H1 (cell line): Measurements from ENCODE around the gene CORIN. TPM values are rescaled to one million over a fixed set of nuclear protein-coding genes. Genes with fewer than 3 reads are reported as not detected.

Experiments
- CTCF ChIA-PET: fragments of 300-600 bp; sonication (Branson Sonifier 250); formaldehyde crosslinking; loops from one replicate; lab custom pipeline; 2021; ENCODE audit not compliant: partially characterized antibody; lab: Charles Lee
- POLR2A ChIA-PET: fragments of 300-600 bp; sonication (Branson Sonifier 250); formaldehyde crosslinking; loops from one replicate; lab custom pipeline; 2021; ENCODE audit warnings: inconsistent platforms; ENCODE audit not compliant: partially characterized antibody; lab: Charles Lee
- DNase-seq, 2 experiments: peaks; one replicate each; pipeline versions ENCODE4 v3.0.0 to v3.0.0-alpha.2; 2010 to 2022; ENCODE audit warnings: low spot score in 2 of 2, low read depth in 1 of 2, mixed read lengths in 1 of 2
- FAIRE-seq: peaks from 2 replicates; lab custom pipeline; 2011; peaks lifted over from hg19 to GRCh38; lab: Jason Lieb, UNC
- H2AFZ ChIP-seq: 2 replicates; pipeline ENCODE4 v1.8.1; 2012; ENCODE audit warnings: low read length, inconsistent platforms
- H2AK5ac ChIP-seq: 2 replicates; pipeline ENCODE4 v1.6.1; 2013; ENCODE audit warnings: low read depth, low read length
- H2BK120ac ChIP-seq: replicated peaks from 2 replicates; pipeline ENCODE3; 2013; ENCODE audit warnings: low read depth, low read length, inconsistent platforms
- H2BK12ac ChIP-seq: 2 replicates; pipeline ENCODE4 v1.6.1; 2013; ENCODE audit warnings: low read depth, low read length
- H2BK15ac ChIP-seq: 2 replicates; pipeline ENCODE4 v1.6.1; 2013; ENCODE audit warnings: low read length
- H2BK20ac ChIP-seq: 2 replicates; pipeline ENCODE4 v1.6.1; 2013; ENCODE audit warnings: low read length
- H2BK5ac ChIP-seq: 2 replicates; pipeline ENCODE4 v1.6.1; 2013; ENCODE audit warnings: low read depth, low read length
- H3K14ac ChIP-seq: 2 replicates; pipeline ENCODE4 v1.6.1; 2013; ENCODE audit warnings: inconsistent platforms; ENCODE audit not compliant: insufficient read length
- H3K18ac ChIP-seq: 2 replicates; pipeline ENCODE4 v1.6.1; 2013; ENCODE audit warnings: low read length; ENCODE audit errors: extremely low read depth
- H3K23ac ChIP-seq: 2 replicates; pipeline ENCODE4 v1.6.1; 2013; ENCODE audit warnings: inconsistent platforms; ENCODE audit not compliant: insufficient read length
- H3K23me2 ChIP-seq: 2 replicates; pipeline ENCODE4 v1.6.1; 2013; ENCODE audit warnings: low read depth, low read length
- H3K27ac ChIP-seq: 2 replicates; pipeline ENCODE4 v1.6.1; 2011; ENCODE audit warnings: low read depth, low read length, inconsistent platforms
- H3K27me3 ChIP-seq, 4 experiments: replicated peaks in 1 of 4; 1 replicate in 1 of 4; 2 replicates in 3 of 4; pipeline versions ENCODE4 v1.6.1 to v1.8.1; 2011 to 2013; ENCODE audit warnings: low read length in 3 of 4, mild to moderate bottlenecking in 3 of 4, inconsistent platforms in 2 of 4, mixed read lengths in 2 of 4, moderate library complexity in 1 of 4; ENCODE audit not compliant: control insufficient read depth in 3 of 4, insufficient read depth in 3 of 4; ENCODE audit errors: extremely low read depth in 1 of 4
- H3K36me3 ChIP-seq, 4 experiments: 2 replicates each; pipeline versions ENCODE4 v1.6.1 to v1.8.1; 2011 to 2013; ENCODE audit warnings: mild to moderate bottlenecking in 4 of 4, low read length in 3 of 4, moderate library complexity in 2 of 4, control low read depth in 1 of 4, inconsistent platforms in 1 of 4; ENCODE audit not compliant: insufficient read depth in 4 of 4, control insufficient read depth in 2 of 4
- H3K4ac ChIP-seq: replicated peaks from 2 replicates; pipeline ENCODE3; 2013; ENCODE audit warnings: low read length, low read depth, mixed read lengths, inconsistent platforms; ENCODE audit not compliant: insufficient read length
- H3K4me1 ChIP-seq, 4 experiments: replicated peaks in 1 of 4; 1 replicate in 1 of 4; 2 replicates in 3 of 4; pipeline versions ENCODE4 v1.6.1 to v1.8.1; 2011 to 2013; ENCODE audit warnings: low read length in 3 of 4, inconsistent platforms in 2 of 4, mixed read lengths in 1 of 4; ENCODE audit not compliant: insufficient read depth in 4 of 4, control insufficient read depth in 3 of 4
- H3K4me2 ChIP-seq, 2 experiments: 2 replicates each; pipeline versions ENCODE4 v1.6.1 to v1.8.1; 2011 to 2013; ENCODE audit warnings: low read depth in 2 of 2, low read length in 2 of 2, control low read depth in 1 of 2, inconsistent platforms in 1 of 2, mild to moderate bottlenecking in 1 of 2; ENCODE audit not compliant: insufficient read depth in 1 of 2
- H3K4me3 ChIP-seq, 4 experiments: fragments of 200-600, 300-600 bp in 1 of 4; sonication (generic), shearing (Covaris generic), sonication (Bioruptor Twin) in 1 of 4; 2 replicates each; pipeline versions ENCODE4 v1.5.1 to v1.8.1; 2011 to 2016; ENCODE audit warnings: low read length in 4 of 4, low read depth in 3 of 4, control low read depth in 2 of 4, inconsistent platforms in 2 of 4, mild to moderate bottlenecking in 2 of 4, mixed read lengths in 1 of 4, moderate library complexity in 1 of 4; ENCODE audit not compliant: insufficient read depth in 2 of 4; ENCODE audit errors: extremely low read depth in 1 of 4
- H3K56ac ChIP-seq: replicated peaks from 2 replicates; pipeline ENCODE3; 2013; ENCODE audit warnings: low read depth, mild to moderate bottlenecking, mixed read lengths, low read length, inconsistent platforms; ENCODE audit not compliant: insufficient read length
- H3K79me1 ChIP-seq: 2 replicates; pipeline ENCODE4 v1.6.1; 2013; ENCODE audit warnings: low read depth, low read length, control low read depth
- H3K79me2 ChIP-seq, 2 experiments: 2 replicates each; pipeline versions ENCODE4 v1.6.1 to v1.8.1; 2012 to 2013; ENCODE audit warnings: low read length in 2 of 2, mild to moderate bottlenecking in 2 of 2, inconsistent platforms in 1 of 2; ENCODE audit not compliant: insufficient read depth in 2 of 2, control insufficient read depth in 1 of 2
- H3K9ac ChIP-seq, 4 experiments: replicated peaks in 1 of 4; 1 replicate in 1 of 4; 2 replicates in 3 of 4; pipeline versions ENCODE4 v1.6.1 to v1.8.1; 2011 to 2013; ENCODE audit warnings: low read depth in 3 of 4, low read length in 3 of 4, control low read depth in 2 of 4, mild to moderate bottlenecking in 2 of 4, moderate library complexity in 2 of 4, inconsistent platforms in 1 of 4; ENCODE audit errors: extremely low read depth in 1 of 4
- H3K9me3 ChIP-seq, 2 experiments: 2 replicates each; pipeline versions ENCODE4 v1.6.1 to v1.8.1; 2012 to 2013; ENCODE audit warnings: mild to moderate bottlenecking in 2 of 2, moderate library complexity in 2 of 2, control low read depth in 1 of 2, inconsistent platforms in 1 of 2, low read depth in 1 of 2, low read length in 1 of 2, mixed read lengths in 1 of 2; ENCODE audit not compliant: insufficient read depth in 2 of 2
- H4K20me1 ChIP-seq, 2 experiments: replicated peaks in 1 of 2; 2 replicates each; pipeline versions ENCODE3 to v1.8.1; 2011 to 2013; ENCODE audit warnings: inconsistent platforms in 2 of 2, low read length in 2 of 2, mild to moderate bottlenecking in 1 of 2; ENCODE audit not compliant: insufficient read depth in 2 of 2, control insufficient read depth in 1 of 2
- H4K5ac ChIP-seq: 2 replicates; pipeline ENCODE4 v1.6.1; 2013; ENCODE audit warnings: low read length, low read depth, mixed read lengths, inconsistent platforms; ENCODE audit not compliant: insufficient read length
- H4K8ac ChIP-seq: 2 replicates; pipeline ENCODE4 v1.8.0; 2013; ENCODE audit warnings: mild to moderate bottlenecking, moderate library complexity, low read length, inconsistent platforms; ENCODE audit not compliant: insufficient read depth; ENCODE audit errors: extremely low read depth
- H4K91ac ChIP-seq: replicated peaks from 2 replicates; pipeline ENCODE3; 2013; ENCODE audit warnings: low read length, mixed read lengths, inconsistent platforms; ENCODE audit not compliant: insufficient read length
- ATF2 ChIP-seq: IDR thresholded peaks from 2 replicates; pipeline ENCODE4 v1.6.1; 2012; ENCODE audit warnings: low read length, inconsistent platforms
- JUND ChIP-seq: IDR thresholded peaks from 2 replicates; pipeline ENCODE4 v1.6.1; 2011; ENCODE audit warnings: mild to moderate bottlenecking, improper control_type of control experiment, low read length
- MAX ChIP-seq: IDR thresholded peaks from 2 replicates; pipeline ENCODE4 v1.6.1; 2012; ENCODE audit warnings: inconsistent platforms
- SAP30 ChIP-seq: fragments of 300-600 bp; sonication (generic); IDR thresholded peaks from 2 replicates; pipeline ENCODE4 v1.7.1; 2012; ENCODE audit warnings: low read length, moderate library complexity, mild to moderate bottlenecking, inconsistent platforms; ENCODE audit not compliant: insufficient read depth, insufficient replicate concordance
- WGBS, 2 experiments: shearing (Covaris generic) in 1 of 2; methylation state at CpG; one replicate each; pipeline versions ENCODE4 v1.1.6 to v1.1.7; 2013 to 2015; ENCODE audit warnings: low lambda C conversion rate in 2 of 2, mixed read lengths in 2 of 2, inconsistent platforms in 1 of 2, low coverage in 1 of 2, missing lambda C conversion rate in 1 of 2; ENCODE audit not compliant: insufficient replicate concordance in 2 of 2, insufficient coverage in 1 of 2, insufficient read length in 1 of 2; ENCODE audit errors: extremely low coverage in 1 of 2, missing lambda C conversion rate in 1 of 2; 5-methylcytosine and 5-hydroxymethylcytosine counted together
- polyA plus RNA-seq, 7 experiments: library from polyadenylated mRNA; depleted of rRNA in 3 of 7; stranded (reverse) in 5 of 7; unstranded in 2 of 7; fragments of >200 nt in 5 of 7; fragments of 200-250 nt in 2 of 7; gene quantifications; 1 replicate in 5 of 7; 2 replicates in 1 of 7; 4 replicates in 1 of 7; pipeline versions ENCODE4 v1.2.1 to v1.2.3, GENCODE V29; 2011 to 2013; ENCODE audit warnings: missing spikeins in 2 of 7, mixed read lengths in 2 of 7
- total RNA-seq: library from RNA; stranded (reverse); fragmentation: NEBNext Ultra II Directional; extraction: Animal tissue kit (Norgen Biotek cat#: 25700); gene quantifications from 2 replicates; pipeline ENCODE4 v1.2.1, GENCODE V29; 2021

The CORIN gene
- total and polyA plus RNA-seq, 2 of the 8 experiments (the other 6 are each of a cell fraction or from before 2014, with no cell fraction given) = 0.09 to 0.32 TPM

GRCh38 chr4:47873877-47874541 is 36.1 kb upstream of the CORIN start:
- peaks cover 7 to 59% (median 38%) of the 10 kb centered on the region in 4 experiments; a peak in 7 of 8 replicates for H3K36me3 ChIP-seq
- no peak overlapping the region for H3K4me2 ChIP-seq
- no peak overlapping the region for H3K27ac ChIP-seq
- FAIRE-seq (no peak), DNase-seq (no peak)
- CTCF ChIA-PET = interaction anchor here (1.0 kb wide), 1 partner anchor 32 kb away, joined by 3 read pairs; no protein-coding TSS in a partner anchor
- TF ChIP-seq SAP30 (no peak), JUND (no peak), MAX (no peak), ATF2 (no peak)
- H3K23ac ChIP-seq = no peak overlapping the region
- H2AFZ ChIP-seq = no peak overlapping the region
- no peak overlapping the region for H3K4ac ChIP-seq
- H3K27me3 ChIP-seq = no peaks in the 10 kb centered on the region
- no peak overlapping the region for H2BK120ac ChIP-seq
- 92% methylated on average over 3 of the region's 3 CpGs; no CpG with 5 or more reads in 1 of the 2 experiments for WGBS, 2 experiments
- no peaks in the 10 kb centered on the region for H3K23me2 ChIP-seq
- H4K91ac ChIP-seq = no peak overlapping the region
- no peak overlapping the region for H2BK15ac ChIP-seq
- H2BK20ac ChIP-seq = no peak overlapping the region
- no peak overlapping the region for H4K5ac ChIP-seq
- no peak overlapping the region for H2BK12ac ChIP-seq
- no peaks in the 10 kb centered on the region for H4K20me1 ChIP-seq
- no peaks in the 10 kb centered on the region for H3K4me1 ChIP-seq
- H2AK5ac ChIP-seq = no peak overlapping the region
- H3K14ac ChIP-seq = no peak overlapping the region
- H3K79me2 ChIP-seq = peaks cover 0 to 8% of the 10 kb centered on the region in 2 experiments; a peak in 1 of 4 replicates
- H3K18ac ChIP-seq = no peak overlapping the region
- no peaks in the 10 kb centered on the region for H3K79me1 ChIP-seq
- no peak overlapping the region for H3K56ac ChIP-seq
- H3K9me3 ChIP-seq = no peaks in the 10 kb centered on the region
- H4K8ac ChIP-seq = no peak overlapping the region
- no peak overlapping the region for H3K9ac ChIP-seq
- POLR2A ChIA-PET = interaction anchor here (0.6 kb wide), 1 partner anchor 167 kb away, joined by 3 read pairs; no protein-coding TSS in a partner anchor
- no peak overlapping the region for H2BK5ac ChIP-seq
- H3K4me3 ChIP-seq = no peak overlapping the region
